HEK293T (cell line): Measurements from ENCODE around the gene LNP1.

Source experiments
- FOXM1 ChIP-seq: fragments of 450-650 bp; IDR thresholded peaks from 2 replicates; pipeline ENCODE4 v1.6.1; 2017; ENCODE audit warnings: mild to moderate bottlenecking, borderline replicate concordance
- NFRKB ChIP-seq: fragments of 450-650 bp; IDR thresholded peaks from 2 replicates; pipeline ENCODE4 v1.6.1; 2016; ENCODE audit warnings: mild to moderate bottlenecking, moderate library complexity
- SUZ12 ChIP-seq: fragments of 450-650 bp; IDR thresholded peaks from 2 replicates; pipeline ENCODE4 v1.6.1; 2016; ENCODE audit warnings: mild to moderate bottlenecking
- TARDBP ChIP-seq: fragments of 450-650 bp; IDR thresholded peaks from 2 replicates; pipeline ENCODE4 v1.6.1; 2016

DNA sequence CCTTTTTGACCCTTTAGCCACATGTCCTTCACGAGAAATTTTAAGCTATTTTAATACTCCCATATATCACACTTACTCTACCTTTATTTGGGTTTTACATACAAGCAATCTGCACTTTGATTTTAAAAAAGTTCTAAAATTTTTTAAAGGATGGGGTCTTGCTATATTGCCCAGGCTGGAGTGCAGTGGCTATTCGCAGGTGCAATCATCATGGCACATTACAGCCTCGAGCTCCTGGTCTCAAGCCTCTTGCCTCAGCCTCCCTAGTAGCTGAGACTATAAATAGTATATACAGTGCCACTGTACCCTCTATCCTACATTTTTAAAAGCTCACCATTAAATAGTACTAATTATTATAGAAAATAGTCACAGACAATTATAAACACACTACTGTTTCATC lies 36.9 kb upstream of the LNP1 start:
- TF ChIP-seq SUZ12 (no peak), TARDBP (no peak), FOXM1 (no peak), NFRKB (no peak)
